Measurements from ENCODE around the gene RTN1. TPM values are rescaled to one million over a fixed set of nuclear protein-coding genes. Genes with fewer than 3 reads are reported as not detected.

The RTN1 gene
- total and polyA plus RNA-seq, 12 donors: 0.40 to 5.5 (median 0.91) TPM

DNA sequence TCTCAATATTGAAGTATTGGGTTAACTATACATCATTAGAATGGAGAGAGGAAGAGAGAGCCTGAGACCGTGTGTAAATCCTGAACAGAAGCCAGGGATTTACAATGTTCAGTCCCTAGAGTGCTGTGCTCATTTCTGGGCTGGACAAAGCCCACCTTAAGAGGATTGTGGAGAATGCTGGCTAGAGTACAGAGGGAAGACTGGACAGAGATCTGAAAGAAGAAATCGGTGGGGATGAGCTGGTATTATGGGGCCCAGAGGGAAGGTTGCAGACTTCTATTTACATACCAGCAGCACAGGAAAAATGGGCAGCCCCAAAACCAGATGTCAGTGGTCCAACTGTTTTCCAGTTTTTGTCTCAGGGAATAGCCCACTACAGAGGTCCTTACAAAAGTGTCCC is 42.3 kb downstream of the RTN1 start:
- ATAC-seq (no peak), DNase-seq (no peak)
- Histone ChIP-seq H3K4me1 (no peaks in the 10 kb centered on the region), H3K9me3 (no peaks in the 10 kb centered on the region), H3K27ac (no peak overlapping the region), H3K36me3 (no peaks in the 10 kb centered on the region), H3K4me3 (no peak overlapping the region), H3K27me3 (peaks cover 0 to 12% (median 0%) of the 10 kb centered on the region in 7 donors)
- WGBS, 2 donors: 49 to 51% methylated on average over 2 of the region's 2 CpGs
- TF ChIP-seq, protein P1, sequence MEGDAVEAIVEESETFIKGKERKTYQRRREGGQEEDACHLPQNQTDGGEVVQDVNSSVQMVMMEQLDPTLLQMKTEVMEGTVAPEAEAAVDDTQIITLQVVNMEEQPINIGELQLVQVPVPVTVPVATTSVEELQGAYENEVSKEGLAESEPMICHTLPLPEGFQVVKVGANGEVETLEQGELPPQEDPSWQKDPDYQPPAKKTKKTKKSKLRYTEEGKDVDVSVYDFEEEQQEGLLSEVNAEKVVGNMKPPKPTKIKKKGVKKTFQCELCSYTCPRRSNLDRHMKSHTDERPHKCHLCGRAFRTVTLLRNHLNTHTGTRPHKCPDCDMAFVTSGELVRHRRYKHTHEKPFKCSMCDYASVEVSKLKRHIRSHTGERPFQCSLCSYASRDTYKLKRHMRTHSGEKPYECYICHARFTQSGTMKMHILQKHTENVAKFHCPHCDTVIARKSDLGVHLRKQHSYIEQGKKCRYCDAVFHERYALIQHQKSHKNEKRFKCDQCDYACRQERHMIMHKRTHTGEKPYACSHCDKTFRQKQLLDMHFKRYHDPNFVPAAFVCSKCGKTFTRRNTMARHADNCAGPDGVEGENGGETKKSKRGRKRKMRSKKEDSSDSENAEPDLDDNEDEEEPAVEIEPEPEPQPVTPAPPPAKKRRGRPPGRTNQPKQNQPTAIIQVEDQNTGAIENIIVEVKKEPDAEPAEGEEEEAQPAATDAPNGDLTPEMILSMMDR (IDR thresholded peaks at IDR 0.05): no peak
- intact Hi-C loops (cut with DNase I): no loop called here

DNA sequence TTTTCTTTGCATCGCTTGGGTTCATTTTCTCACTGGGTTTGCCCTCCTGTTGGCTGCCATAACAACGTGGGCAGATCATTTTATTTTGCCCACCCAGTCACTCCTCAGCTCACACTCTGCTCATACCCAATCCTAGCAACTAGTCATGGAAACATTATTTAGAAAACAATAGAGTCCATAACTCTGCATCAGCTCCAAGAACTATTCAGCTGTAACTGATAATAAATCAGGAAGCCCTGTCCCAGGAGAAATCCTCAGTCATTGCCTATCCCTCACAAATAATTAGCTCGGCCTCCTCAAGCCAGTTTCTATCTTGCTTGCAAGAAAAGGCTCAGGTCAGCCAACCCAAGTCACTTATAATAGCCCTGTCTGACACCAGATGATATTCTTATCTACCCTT is 43.2 kb downstream of the RTN1 start:
- Histone ChIP-seq H3K9me3 (peaks cover 0 to 4% (median 0%) of the 10 kb centered on the region in 11 donors), H3K27me3 (peaks cover 0 to 12% (median 0%) of the 10 kb centered on the region in 7 donors), H3K4me3 (no peak overlapping the region), H3K36me3 (no peaks in the 10 kb centered on the region), H3K4me1 (no peaks in the 10 kb centered on the region), H3K27ac (no peak overlapping the region)
- intact Hi-C loops (cut with DNase I): no loop called here
- 60% methylated on average over 3 of the region's 3 CpGs for WGBS, 2 donors
- DNase-seq (no peak), ATAC-seq (no peak)
- TF ChIP-seq, protein P1 (IDR thresholded peaks at IDR 0.05): no peak

DNA sequence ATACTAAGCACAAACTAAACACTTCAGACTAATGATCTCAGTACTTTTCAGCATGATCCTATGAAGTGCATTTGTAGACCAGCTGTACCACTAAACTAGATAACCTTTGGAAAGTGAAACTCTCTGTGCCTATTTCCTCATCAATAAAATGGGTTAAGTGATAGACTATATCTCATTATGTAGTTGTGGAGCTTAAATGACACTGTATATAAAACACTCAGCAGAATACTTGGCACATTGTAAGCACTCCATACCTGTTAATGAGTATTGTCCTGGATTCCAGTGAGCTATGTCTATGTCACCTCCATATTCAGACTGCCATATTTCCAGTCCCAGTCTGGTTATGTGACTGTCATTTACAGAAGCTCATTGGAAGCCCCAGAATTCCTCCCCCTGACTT is 44.4 kb downstream of the RTN1 start:
- H3K4me3 ChIP-seq: no peak overlapping the region
- peaks cover 0 to 4% (median 0%) of the 10 kb centered on the region in 11 donors for H3K9me3 ChIP-seq
- no peak for DNase-seq
- ATAC-seq: no peak
- H3K36me3 ChIP-seq: no peaks in the 10 kb centered on the region
- H3K27me3 ChIP-seq: peaks cover 0 to 12% (median 0%) of the 10 kb centered on the region in 7 donors
- H3K4me1 ChIP-seq: no peaks in the 10 kb centered on the region
- intact Hi-C loops (cut with DNase I): no loop called here
- TF ChIP-seq, protein P1 (IDR thresholded peaks at IDR 0.05): no peak
- no peak overlapping the region for H3K27ac ChIP-seq

DNA sequence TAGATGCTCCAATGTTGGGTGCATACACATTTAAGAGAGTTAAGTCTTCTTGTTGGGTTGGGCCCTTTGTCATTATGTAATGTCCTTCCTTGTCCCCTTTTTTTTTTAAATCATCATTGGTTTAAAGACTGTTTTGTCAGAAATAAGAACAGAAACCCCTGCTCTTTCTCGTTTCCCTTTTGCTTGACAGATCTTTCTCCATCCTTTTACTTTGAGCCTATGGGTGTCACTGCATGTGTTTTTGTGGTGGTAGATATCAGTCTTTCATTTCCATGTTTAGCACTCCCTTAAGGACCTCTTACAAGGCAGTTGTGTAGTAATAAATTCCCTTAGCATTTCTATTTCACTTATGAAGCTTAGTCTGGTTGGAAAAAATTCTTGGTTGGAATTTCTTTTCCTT is 47.4 kb downstream of the RTN1 start:
- DNase-seq (no peak), ATAC-seq (no peak)
- TF ChIP-seq, protein P1 (IDR thresholded peaks at IDR 0.05): no peak
- H3K27ac ChIP-seq: no peak overlapping the region
- intact Hi-C loops (cut with DNase I): no loop called here
- peaks cover 0 to 6% (median 0%) of the 10 kb centered on the region in 7 donors for H3K27me3 ChIP-seq
- no peak overlapping the region for H3K4me3 ChIP-seq
- WGBS, 2 donors: 71 to 78% methylated on average over 1 of the region's 1 CpG
- H3K4me1 ChIP-seq: no peaks in the 10 kb centered on the region
- H3K9me3 ChIP-seq: peaks cover 0 to 5% (median 0%) of the 10 kb centered on the region in 11 donors
- H3K36me3 ChIP-seq: no peaks in the 10 kb centered on the region
